HG03095 (cell line): ENCODE data around the gene INHA.

Experiments
- ATAC-seq: cut with Tn5 transposase; IDR thresholded peaks from one replicate; pipeline ENCODE4 v1.9.1; 2021; ENCODE audit warnings: moderate library complexity; ENCODE audit not compliant: unreplicated experiment

Gene INHA

DNA sequence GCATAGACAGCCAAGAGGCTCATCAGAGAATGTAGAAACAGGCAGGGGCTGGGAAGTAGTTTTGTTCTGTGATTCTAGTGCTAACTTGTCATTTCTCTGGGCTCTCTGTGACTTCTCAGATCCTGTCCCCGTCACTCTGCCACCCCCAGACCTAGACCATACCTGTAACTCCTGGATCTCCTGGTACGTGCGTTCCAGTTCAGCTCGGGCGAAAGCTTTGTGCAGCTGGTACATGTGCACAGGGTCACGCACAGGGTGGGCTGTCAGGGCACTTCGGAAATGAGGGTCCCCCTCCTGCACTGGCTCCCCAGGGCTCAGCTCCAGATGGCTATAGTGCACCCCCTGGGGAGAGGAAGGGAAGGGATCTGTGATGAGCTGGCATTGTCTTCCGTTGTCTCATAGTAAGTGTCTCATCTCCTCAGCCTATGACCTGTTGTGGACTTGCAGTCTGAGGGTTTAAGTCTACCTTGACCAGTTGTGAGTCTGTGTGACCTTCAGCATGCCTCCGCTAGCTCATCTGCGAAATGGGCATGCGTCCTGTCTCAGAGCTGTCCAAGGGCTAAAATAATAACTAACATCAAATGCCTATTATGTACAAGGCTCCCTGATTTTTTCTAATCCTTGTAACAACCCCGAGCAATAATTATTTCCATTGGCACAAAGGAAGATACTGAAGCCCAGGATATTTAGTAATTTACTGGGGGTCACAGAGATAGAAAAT, 31.2 kb upstream of the INHA start:
- ATAC-seq = no peak

GRCh38 chr2:219541611-219542180, 30.4 kb upstream of the INHA start:
- ATAC-seq = peak; percentile 47

GRCh38 chr2:219542931-219543595, 29.0 kb upstream of the INHA start:
- ATAC-seq = peak; percentile 29

GRCh38 chr2:219543596-219544358, 28.3 kb upstream of the INHA start, which contains the start of the genes CHPF and TMEM198:
Gene CHPF (minus strand): TSS chr2:219543809. CDS start chr2:219543538, 271 bp downstream.
Gene TMEM198 (plus strand): TSS chr2:219544028. CDS start chr2:219544728, 700 bp downstream.
- ATAC-seq = peak; percentile 81

GRCh38 chr2:219544567-219544966, 27.5 kb upstream of the INHA start:
- no peak for ATAC-seq

DNA sequence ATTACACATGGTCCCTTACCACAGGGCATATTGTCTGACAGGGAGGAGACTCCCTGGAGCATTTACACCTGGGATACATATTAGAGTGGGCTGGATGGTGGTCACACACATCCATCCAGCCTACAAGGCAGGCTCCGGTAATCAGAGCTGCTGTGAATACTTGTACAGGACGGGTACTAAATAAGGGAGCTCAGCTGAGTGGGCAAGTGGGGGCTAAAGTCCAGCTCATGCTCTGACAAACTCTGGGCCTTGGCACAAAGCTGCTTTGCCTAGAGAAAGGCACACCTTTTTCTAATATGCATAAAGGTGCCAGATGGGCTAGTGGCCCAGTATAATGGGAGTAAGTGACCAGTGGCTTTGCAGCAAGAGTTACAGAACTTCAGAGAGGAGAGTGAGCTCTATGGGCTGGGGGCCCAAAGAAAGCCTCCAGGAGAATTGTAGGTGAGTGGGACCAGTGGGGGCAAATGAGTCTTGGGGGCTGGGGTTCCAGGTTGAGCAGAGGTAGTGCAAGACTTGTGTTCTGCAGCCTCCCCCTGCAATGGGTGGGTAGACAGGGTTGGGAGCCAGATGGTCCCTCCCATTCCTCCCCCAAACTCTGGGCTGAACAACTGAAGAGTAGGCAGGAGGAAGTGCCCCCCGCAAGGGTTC, 26.7 kb upstream of the INHA start:
- no peak for ATAC-seq

DNA sequence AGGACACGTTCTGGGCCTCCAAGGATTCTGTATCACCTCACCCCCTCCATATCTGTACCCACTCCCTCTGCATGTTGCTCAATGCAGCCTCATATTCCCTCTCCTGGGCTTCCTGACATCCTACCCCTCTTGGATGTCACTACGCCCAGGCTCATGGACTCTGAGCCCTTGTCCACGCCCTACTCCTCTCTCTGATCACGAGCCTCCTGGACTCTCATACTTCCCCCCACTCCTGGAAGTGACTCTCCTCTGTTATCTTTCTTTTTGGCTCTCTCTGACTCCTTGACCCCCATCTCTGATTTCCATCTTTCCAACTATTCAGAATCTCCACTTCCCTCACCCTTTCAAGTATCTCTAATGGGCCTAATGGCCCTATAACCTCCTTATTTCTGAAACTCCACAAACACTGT, 26.2 kb upstream of the INHA start:
- no peak for ATAC-seq

- no peak for ATAC-seq
Measured at GRCh38 chr2:219547621-219548020, 24.5 kb upstream of the INHA start.

DNA sequence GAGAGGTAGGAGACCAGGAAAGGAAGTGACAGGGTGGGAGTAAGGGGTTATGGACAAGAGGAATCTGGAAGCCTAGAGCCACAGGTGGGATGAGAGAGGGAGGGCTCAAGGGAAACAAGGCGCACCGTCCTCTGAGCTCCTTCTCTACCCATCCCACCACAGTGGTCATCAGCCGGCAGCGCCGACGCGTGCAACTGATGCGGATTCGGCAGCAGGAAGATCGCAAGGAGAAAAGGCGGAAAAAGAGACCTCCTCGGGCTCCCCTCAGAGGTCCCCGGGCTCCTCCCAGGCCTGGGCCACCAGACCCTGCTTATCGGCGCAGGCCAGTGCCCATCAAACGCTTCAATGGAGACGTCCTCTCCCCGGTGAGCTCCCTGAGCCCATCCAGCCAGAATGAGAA, 23.1 kb upstream of the INHA start:
- no peak for ATAC-seq

GRCh38 chr2:219549619-219550018, 22.5 kb upstream of the INHA start:
- no peak for ATAC-seq

DNA sequence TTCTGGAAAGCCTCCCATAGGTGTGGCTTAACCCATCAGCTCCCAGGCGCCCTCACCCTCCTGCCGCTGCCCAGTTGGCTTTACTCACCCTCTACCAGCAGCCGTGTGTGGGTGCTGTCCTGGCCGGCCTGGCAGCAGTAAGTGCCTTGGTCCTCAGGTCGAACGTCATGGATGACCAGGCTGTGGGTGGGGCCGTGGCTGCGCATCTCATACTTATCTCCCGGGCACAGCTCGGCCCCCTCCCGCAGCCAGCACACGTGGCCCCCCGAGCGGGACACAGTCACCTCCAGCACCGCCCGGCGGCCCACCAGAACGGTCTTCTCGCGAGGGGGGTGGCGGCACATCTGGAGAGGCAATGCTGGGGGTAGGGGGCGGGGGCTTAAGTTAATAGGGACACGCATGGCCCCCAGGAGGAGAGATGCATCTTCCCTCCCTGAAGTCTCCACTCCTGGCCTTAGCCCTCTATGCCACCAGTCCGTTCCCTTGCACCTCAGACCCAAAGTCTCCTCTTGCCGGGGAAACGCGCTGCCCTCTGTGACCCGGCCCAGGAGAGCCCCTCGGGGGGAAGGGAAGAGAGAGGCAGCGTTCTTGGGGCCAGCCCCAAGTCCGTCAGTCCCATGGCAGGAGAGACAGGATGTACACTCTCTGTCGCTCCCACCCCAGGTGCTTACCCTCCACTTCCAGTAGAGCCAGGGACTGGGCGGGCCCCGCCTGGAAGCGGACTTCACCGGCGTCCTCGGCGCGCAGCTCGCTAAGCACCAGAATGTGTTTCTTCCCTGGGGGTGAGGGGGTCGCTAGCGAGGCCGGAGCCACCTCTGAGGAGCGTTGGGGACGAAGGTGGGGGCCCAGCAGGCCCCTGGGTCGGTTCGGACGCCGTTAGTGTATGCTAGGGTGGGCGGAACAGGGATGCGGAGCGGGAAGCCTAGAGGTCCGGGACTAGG, 20.4 kb upstream of the INHA start:
- peak; percentile 23 for ATAC-seq

GRCh38 chr2:219552382-219553167, 19.5 kb upstream of the INHA start:
- peak; percentile 89 for ATAC-seq

GRCh38 chr2:219553168-219553417, 19.0 kb upstream of the INHA start:
- no peak for ATAC-seq

DNA sequence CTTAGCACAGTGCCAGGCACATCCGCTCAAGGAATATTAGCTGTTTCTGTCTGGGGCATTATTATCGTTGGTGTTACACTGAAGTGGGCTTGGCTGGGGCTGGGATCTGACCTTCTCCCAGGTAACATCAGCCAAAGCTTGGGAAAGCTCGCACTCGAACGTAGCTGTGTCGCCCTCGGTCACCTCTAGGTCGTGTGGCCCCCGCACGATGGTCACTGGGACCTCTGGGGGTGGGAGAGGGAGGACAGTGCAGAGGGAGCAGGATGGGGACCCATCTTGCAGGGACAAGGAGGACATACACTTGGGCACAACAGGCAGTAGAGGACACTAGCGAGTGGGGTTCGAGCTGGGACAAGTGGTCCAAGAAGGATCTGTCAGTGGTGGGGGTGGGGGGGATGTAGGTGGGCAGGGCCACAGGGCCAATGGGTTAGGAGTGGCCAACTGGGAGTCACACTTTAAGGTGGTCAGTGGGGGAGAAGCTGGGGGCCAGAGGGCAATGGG, 18.6 kb upstream of the INHA start:
- ATAC-seq = no peak

- no peak for ATAC-seq
Measured at GRCh38 chr2:219554350-219554749, 17.8 kb upstream of the INHA start.

DNA sequence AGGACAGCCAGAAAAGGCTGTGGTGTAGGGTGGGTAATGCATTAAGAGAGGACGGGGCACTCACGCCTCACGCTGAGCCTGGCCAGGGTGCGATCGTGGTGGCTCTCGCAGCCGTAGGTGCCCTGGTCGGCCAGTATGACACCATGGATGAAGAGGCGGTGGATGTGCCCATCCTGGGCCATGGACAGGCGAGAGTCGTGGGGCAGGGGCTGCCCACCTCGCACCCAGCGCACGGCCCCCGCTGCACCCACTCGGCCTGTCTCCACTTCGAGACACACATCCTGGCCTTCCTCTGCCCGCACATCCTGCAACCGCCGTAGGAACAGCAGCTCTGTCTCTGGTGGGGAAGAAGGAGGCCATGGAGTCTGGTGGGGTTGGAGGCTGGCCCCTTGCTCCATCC, 16.2 kb upstream of the INHA start:
- no peak for ATAC-seq

DNA sequence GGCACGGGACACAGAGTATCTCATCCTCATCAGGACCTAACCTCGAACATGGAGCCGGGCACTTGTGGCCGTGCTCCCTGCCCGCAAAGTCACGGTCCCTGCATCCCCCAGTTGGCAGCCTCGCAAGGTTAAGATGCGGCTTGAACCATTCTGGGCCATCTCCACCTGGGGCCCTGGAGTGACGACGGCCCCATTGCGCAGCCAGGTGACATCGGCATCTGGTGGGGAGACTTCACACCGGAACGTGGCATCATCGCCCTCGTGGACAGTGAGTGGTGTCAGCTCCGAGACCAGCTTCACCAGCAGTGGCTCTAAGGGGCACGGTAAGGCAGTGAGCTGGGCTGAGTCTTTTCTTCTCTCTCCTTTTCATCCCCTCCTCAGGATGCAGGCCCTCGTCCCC, 15.7 kb upstream of the INHA start:
- no peak for ATAC-seq

DNA sequence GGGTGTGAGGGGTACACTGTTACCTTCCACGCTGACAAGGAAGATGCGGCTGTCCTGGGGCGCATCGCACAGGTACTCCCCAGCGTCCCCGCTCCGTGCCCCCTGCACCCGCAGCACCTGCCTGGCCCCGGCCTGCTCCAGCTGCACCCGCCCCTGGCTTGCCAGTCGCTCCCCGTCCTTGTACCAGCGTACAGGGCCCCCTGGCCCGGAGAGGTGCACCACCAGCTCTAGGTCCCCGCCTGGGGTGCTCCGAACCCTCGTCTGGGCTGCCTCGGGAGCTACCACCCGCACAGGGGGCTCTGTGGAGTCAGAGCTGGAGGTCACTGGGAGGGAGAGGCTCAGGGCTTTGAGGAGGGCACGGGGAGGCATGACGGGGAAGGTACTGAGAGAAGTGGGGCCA, 14.8 kb upstream of the INHA start:
- ATAC-seq = no peak
